ENCODE data around the gene H2BK1. TPM values are rescaled to one million over a fixed set of nuclear protein-coding genes. Genes with fewer than 3 reads are reported as not detected.

H2BK1 gene
- total RNA-seq, 2 experiments from 2014 or later, result not detected

GRCh38 chr7:151251689-151252560 is 41.6 kb upstream of the H2BK1 start:
- Mint-ChIP-seq H3K9me3 (no peaks in the 10 kb centered on the region), H3K27me3 (peaks cover 34% of the 10 kb centered on the region), H3K27ac (no peak overlapping the region), H3K36me3 (ENCODE audit: low read depth) (no peaks in the 10 kb centered on the region), H3K4me1 (ENCODE audit: low read depth) (peaks cover 23% of the 10 kb centered on the region), H3K4me3 (peak overlapping the region; percentile 44)
- intact Hi-C loops (cut with micrococcal nuclease), result no loop called here
- ChIA-PET POLR2A (interaction anchor here (0.6 to 1.3 kb wide), 5 partner anchors 16 to 493 kb away, joined by 3 read pairs; partner anchors contain the start of gene CHPF2), CTCF (interaction anchor here (1.1 to 2.1 kb wide), 7 partner anchors 8 to 84 kb away, joined by 3 to 8 read pairs (median 4); partner anchors contain the start of gene GBX1)
- ATAC-seq, result peak; percentile 14
- TF ChIP-seq CTCF (IDR thresholded peaks at IDR 0.05), result no peak
- no peak for DNase-seq

GRCh38 chr7:151251328-151251688 is 41.0 kb upstream of the H2BK1 start:
- peak; percentile 64 for ATAC-seq
- Mint-ChIP-seq H3K4me3 (peak overlapping the region; percentile 64), H3K9me3 (no peaks in the 10 kb centered on the region), H3K27me3 (peaks cover 39% of the 10 kb centered on the region), H3K4me1 (ENCODE audit: low read depth) (peaks cover 23% of the 10 kb centered on the region), H3K36me3 (ENCODE audit: low read depth) (no peaks in the 10 kb centered on the region), H3K27ac (no peak overlapping the region)
- CTCF ChIA-PET, result interaction anchor here (1.1 to 1.4 kb wide), 4 partner anchors 9 to 60 kb away, joined by 3 to 5 read pairs (median 4); no protein-coding TSS in a partner anchor
- peak; percentile 67 for DNase-seq
- intact Hi-C loops (cut with micrococcal nuclease), result no loop called here
- TF ChIP-seq CTCF (IDR thresholded peaks at IDR 0.05), result no peak
- POLR2A ChIA-PET, result interaction anchor here (0.6 to 1.6 kb wide), 8 partner anchors 9 to 492 kb away, joined by 3 to 7 read pairs (median 3); partner anchors contain the start of genes ABCF2 and CHPF2

- Mint-ChIP-seq H3K9me3 (no peaks in the 10 kb centered on the region), H3K27ac (no peak overlapping the region), H3K36me3 (ENCODE audit: low read depth) (no peaks in the 10 kb centered on the region), H3K4me1 (ENCODE audit: low read depth) (peaks cover 26% of the 10 kb centered on the region), H3K4me3 (peak overlapping the region; percentile 64), H3K27me3 (peaks cover 41% of the 10 kb centered on the region)
- ChIA-PET CTCF (interaction anchor here (1.0 to 1.2 kb wide), 3 partner anchors 13 to 61 kb away, joined by 3 to 4 read pairs (median 3); no protein-coding TSS in a partner anchor), POLR2A (interaction anchor here (1.0 to 1.6 kb wide), 6 partner anchors 9 to 27 kb away, joined by 3 to 7 read pairs (median 3); partner anchors contain the start of genes ABCF2 and CHPF2)
- intact Hi-C loops (cut with micrococcal nuclease), result no loop called here
- TF ChIP-seq CTCF (IDR thresholded peaks at IDR 0.05), result no peak
- ATAC-seq, result no peak
- no peak for DNase-seq
These were observed 40.2 kb upstream of the H2BK1 start for GRCh38 chr7:151250181-151251132.

DNA sequence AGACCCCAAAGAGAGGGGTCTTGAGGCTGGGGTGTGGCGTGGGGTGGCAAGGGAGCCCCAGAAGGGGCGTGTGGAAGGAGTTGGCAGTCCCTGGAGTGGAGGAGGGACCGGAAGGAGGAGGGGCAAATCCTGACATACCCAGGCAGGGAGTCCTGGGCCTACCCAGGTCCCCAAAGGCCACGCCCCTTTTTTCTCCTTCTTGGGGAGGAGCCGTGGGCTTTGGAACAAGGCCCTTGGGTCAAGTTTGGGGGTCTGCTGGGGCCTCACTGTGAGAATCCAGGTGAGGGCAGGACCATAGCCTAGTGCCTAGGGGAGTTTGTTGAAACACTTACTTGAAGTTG is 39.4 kb upstream of the H2BK1 start:
- ChIA-PET CTCF (no interaction called here), POLR2A (interaction anchor here (1.1 to 1.6 kb wide), 2 partner anchors 12 to 13 kb away, joined by 3 to 7 read pairs; no protein-coding TSS in a partner anchor)
- no peak for TF ChIP-seq CTCF (IDR thresholded peaks at IDR 0.05)
- ATAC-seq (no peak), DNase-seq (no peak)
- no peaks in the 10 kb centered on the region for H3K9me3 Mint-ChIP-seq
- peak overlapping the region; percentile 32 for H3K4me3 Mint-ChIP-seq
- H3K27me3 Mint-ChIP-seq, result peaks cover 41% of the 10 kb centered on the region
- peaks cover 30% of the 10 kb centered on the region for H3K4me1 Mint-ChIP-seq (ENCODE audit: low read depth)
- intact Hi-C loops (cut with micrococcal nuclease), result no loop called here
- H3K36me3 Mint-ChIP-seq (ENCODE audit: low read depth), result no peaks in the 10 kb centered on the region
- H3K27ac Mint-ChIP-seq, result no peak overlapping the region
